Calu3 (cell line): Measurements from ENCODE around the gene NTM. TPM values are rescaled to one million over a fixed set of nuclear protein-coding genes. Genes with fewer than 3 reads are reported as not detected.

ENCODE experiments used
- BruUV-seq: library from RNA; stranded (reverse); fragments of 400-500 nt; replicated peaks from 2 replicates; lab custom pipeline; 2021; lab: Mats Ljungman, UMichigan
- CTCF ChIA-PET: fragments of 300-600 bp; sonication (Branson Sonifier 250); formaldehyde crosslinking; loops from one replicate; lab custom pipeline; 2022; ENCODE audit warnings: antibody characterized with exemption; lab: Charles Lee
- DNase-seq: peaks from one replicate; pipeline ENCODE4 v3.0.0; 2022
- H3K27ac Mint-ChIP-seq: one replicate; pipeline ENCODE4 v1.8.0; 2022; ENCODE audit warnings: mixed read lengths; ENCODE audit not compliant: unreplicated experiment
- H3K27me3 Mint-ChIP-seq: one replicate; pipeline ENCODE4 v1.8.0; 2022; ENCODE audit warnings: mixed read lengths; ENCODE audit not compliant: unreplicated experiment
- H3K36me3 Mint-ChIP-seq: one replicate; pipeline ENCODE4 v1.8.0; 2022; ENCODE audit warnings: mild to moderate bottlenecking, moderate library complexity, mixed read lengths; ENCODE audit not compliant: insufficient read depth, unreplicated experiment
- H3K4me1 Mint-ChIP-seq: one replicate; pipeline ENCODE4 v1.8.0; 2022; ENCODE audit warnings: mild to moderate bottlenecking, low read depth, mixed read lengths; ENCODE audit not compliant: unreplicated experiment
- H3K4me3 Mint-ChIP-seq: one replicate; pipeline ENCODE4 v1.8.0; 2022; ENCODE audit warnings: mild to moderate bottlenecking, low read depth, moderate library complexity, mixed read lengths; ENCODE audit not compliant: unreplicated experiment
- H3K9me3 Mint-ChIP-seq: one replicate; pipeline ENCODE4 v1.8.0; 2022; ENCODE audit warnings: low read depth, mixed read lengths; ENCODE audit not compliant: unreplicated experiment
- intact Hi-C: fragments of 100-400 bp; cut with micrococcal nuclease; formaldehyde crosslinking; loops from one replicate; pipeline ENCODE4 v1.10.0; 2022; ENCODE audit not compliant: unreplicated experiment
- total RNA-seq: library from RNA; stranded (reverse); gene quantifications from 2 replicates; pipeline ENCODE4 v1.2.3, GENCODE V29; 2022
- TF ChIP-seq, protein P1 (sequence below): fragments of 200-600 bp; IDR thresholded peaks from one replicate; pipeline ENCODE4 v1.8.0; 2022; ENCODE audit warnings: antibody characterized with exemption; ENCODE audit not compliant: unreplicated experiment

Gene NTM
- total RNA-seq, 1 experiment from 2014 or later = not detected

GRCh38 chr11:131642756-131643531, 272.5 kb downstream of the NTM start:
- no peak overlapping the region for H3K4me3 Mint-ChIP-seq
- no peaks in the 10 kb centered on the region for H3K36me3 Mint-ChIP-seq
- TF ChIP-seq, protein P1, sequence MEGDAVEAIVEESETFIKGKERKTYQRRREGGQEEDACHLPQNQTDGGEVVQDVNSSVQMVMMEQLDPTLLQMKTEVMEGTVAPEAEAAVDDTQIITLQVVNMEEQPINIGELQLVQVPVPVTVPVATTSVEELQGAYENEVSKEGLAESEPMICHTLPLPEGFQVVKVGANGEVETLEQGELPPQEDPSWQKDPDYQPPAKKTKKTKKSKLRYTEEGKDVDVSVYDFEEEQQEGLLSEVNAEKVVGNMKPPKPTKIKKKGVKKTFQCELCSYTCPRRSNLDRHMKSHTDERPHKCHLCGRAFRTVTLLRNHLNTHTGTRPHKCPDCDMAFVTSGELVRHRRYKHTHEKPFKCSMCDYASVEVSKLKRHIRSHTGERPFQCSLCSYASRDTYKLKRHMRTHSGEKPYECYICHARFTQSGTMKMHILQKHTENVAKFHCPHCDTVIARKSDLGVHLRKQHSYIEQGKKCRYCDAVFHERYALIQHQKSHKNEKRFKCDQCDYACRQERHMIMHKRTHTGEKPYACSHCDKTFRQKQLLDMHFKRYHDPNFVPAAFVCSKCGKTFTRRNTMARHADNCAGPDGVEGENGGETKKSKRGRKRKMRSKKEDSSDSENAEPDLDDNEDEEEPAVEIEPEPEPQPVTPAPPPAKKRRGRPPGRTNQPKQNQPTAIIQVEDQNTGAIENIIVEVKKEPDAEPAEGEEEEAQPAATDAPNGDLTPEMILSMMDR = no peak
- no peak for DNase-seq
- BruUV-seq = no TSS peak
- H3K9me3 Mint-ChIP-seq = peaks cover 2% of the 10 kb centered on the region
- no peaks in the 10 kb centered on the region for H3K4me1 Mint-ChIP-seq
- H3K27ac Mint-ChIP-seq = no peak overlapping the region
- CTCF ChIA-PET = no interaction called here
- H3K27me3 Mint-ChIP-seq = no peaks in the 10 kb centered on the region
- intact Hi-C loops = no loop called here

GRCh38 chr11:131644204-131644795, 273.9 kb downstream of the NTM start:
- Mint-ChIP-seq H3K27me3 (no peaks in the 10 kb centered on the region), H3K9me3 (peaks cover 2% of the 10 kb centered on the region), H3K27ac (no peak overlapping the region), H3K4me1 (no peaks in the 10 kb centered on the region), H3K36me3 (no peaks in the 10 kb centered on the region), H3K4me3 (no peak overlapping the region)
- DNase-seq = no peak
- BruUV-seq = no TSS peak
- intact Hi-C loops = no loop called here
- CTCF ChIA-PET = no interaction called here
- TF ChIP-seq, protein P1 = no peak

DNA sequence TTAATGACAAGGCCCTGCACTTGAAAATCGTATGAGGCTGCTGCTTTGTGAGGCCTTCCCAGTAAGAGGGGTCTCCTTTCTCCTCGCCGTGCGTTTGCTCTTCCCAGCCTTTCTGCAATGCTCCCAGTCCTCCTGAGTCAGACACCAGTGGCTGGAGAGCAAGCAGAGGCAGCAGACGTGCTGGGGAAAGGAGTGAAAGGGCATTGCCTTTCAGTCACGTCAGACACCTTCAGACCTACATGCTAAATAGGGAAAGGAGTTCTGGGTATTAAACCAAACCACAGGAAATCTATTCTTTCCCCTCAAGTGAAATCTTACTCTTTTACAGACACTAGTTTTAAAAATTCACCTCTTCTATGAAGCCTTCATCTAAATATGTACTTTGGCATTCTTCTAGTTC, 274.8 kb downstream of the NTM start:
- intact Hi-C loops = no loop called here
- no peaks in the 10 kb centered on the region for H3K27me3 Mint-ChIP-seq
- H3K9me3 Mint-ChIP-seq = peaks cover 2% of the 10 kb centered on the region
- CTCF ChIA-PET = no interaction called here
- H3K36me3 Mint-ChIP-seq = no peaks in the 10 kb centered on the region
- H3K4me3 Mint-ChIP-seq = no peak overlapping the region
- no peak overlapping the region for H3K27ac Mint-ChIP-seq
- no TSS peak for BruUV-seq
- DNase-seq = no peak
- no peaks in the 10 kb centered on the region for H3K4me1 Mint-ChIP-seq
- TF ChIP-seq, protein P1 = no peak

- H3K27me3 Mint-ChIP-seq = no peaks in the 10 kb centered on the region
- no peak overlapping the region for H3K4me3 Mint-ChIP-seq
- no peaks in the 10 kb centered on the region for H3K4me1 Mint-ChIP-seq
- no peak overlapping the region for H3K27ac Mint-ChIP-seq
- no peak for DNase-seq
- TF ChIP-seq, protein P1 = no peak
- CTCF ChIA-PET = no interaction called here
- no peaks in the 10 kb centered on the region for H3K36me3 Mint-ChIP-seq
- H3K9me3 Mint-ChIP-seq = no peaks in the 10 kb centered on the region
- intact Hi-C loops = no loop called here
- no TSS peak for BruUV-seq
Measured at GRCh38 chr11:131649856-131650255, 279.4 kb downstream of the NTM start.
